ENCODE results near the gene SLC17A1. TPM values are rescaled to one million over a fixed set of nuclear protein-coding genes. Genes with fewer than 3 reads are reported as not detected.

SLC17A1 gene
- total and polyA plus RNA-seq, 2 of the 13 experiments (the other 11 are each of a cell fraction or from before 2014, with no cell fraction given): 0.09 to 2.1 TPM

GRCh38 chr6:25816252-25816651, 15.6 kb downstream of the SLC17A1 start (continued):
- TF ChIP-seq ELK4 (CRISPR knock-in tag; IDR thresholded peaks at IDR 0.05; ENCODE audit: borderline replicate concordance) (no peak), EHMT2 (IDR thresholded peaks at IDR 0.05; ENCODE audit: borderline replicate concordance, low read depth, low read length) (no peak), DNMT3B (CRISPR knock-in tag; conservative IDR thresholded peaks at IDR 0.05) (no peak)

GRCh38 chr6:25815194-25815593, 16.7 kb downstream of the SLC17A1 start:
- Histone ChIP-seq H3K27ac (ENCODE audit: extremely low read length, insufficient read depth, low read length) (no peak overlapping the region), H3K4me2 (ENCODE audit: low read depth, low read length) (no peak overlapping the region), H3K4me1 (ENCODE audit: insufficient read depth, low read length) (no peaks in the 10 kb centered on the region), H3K4me3 (replicated peaks in 1 of 3; ENCODE audit: insufficient read depth in 1 of 3, low read depth in 2 of 3, low read length in 3 of 3) (no peak overlapping the region), H2AFZ (ENCODE audit: low read length) (no peak overlapping the region), H3K79me2 (ENCODE audit: insufficient read depth, low read length) (no peaks in the 10 kb centered on the region), H3K9ac (ENCODE audit: insufficient read depth, low read depth, low read length) (no peak overlapping the region), H3K9me3 (ENCODE audit: low read length) (no peaks in the 10 kb centered on the region), H4K20me1 (ENCODE audit: insufficient read depth, low read length) (no peaks in the 10 kb centered on the region), H3K27me3 (ENCODE audit: control insufficient read depth in 1 of 2, insufficient read depth in 2 of 2, low read length in 2 of 2) (no peaks in the 10 kb centered on the region; a peak in 1 of 5 replicates), H3K36me3 (replicated peaks in 1 of 2; ENCODE audit: control insufficient read depth in 1 of 2, insufficient read depth in 2 of 2, low read length in 2 of 2) (no peaks in the 10 kb centered on the region)
- ATAC-seq (no peak), DNase-seq (ENCODE audit: low spot score) (no peak), FAIRE-seq (peak; percentile 15)
- intact Hi-C loops (cut with micrococcal nuclease; ENCODE audit: unreplicated experiment): loop anchor here (5.0 kb wide), 1 partner anchor 42 kb away; no protein-coding TSS in a partner anchor
- in situ Hi-C loops (cut with HindIII; ENCODE audit: extremely low pct_ligation_motif_present, low pct_unique_long_range_greater_than_20kb): no loop called here
- 46% methylated on average over 3 of the region's 3 CpGs for WGBS (ENCODE audit: low lambda C conversion rate)
- TF ChIP-seq SNAPC4 (CRISPR knock-in tag; IDR thresholded peaks at IDR 0.05) (no peak), ZNF589 (CRISPR knock-in tag; conservative IDR thresholded peaks at IDR 0.05) (no peak), NFKB2 (CRISPR knock-in tag; IDR thresholded peaks at IDR 0.05; ENCODE audit: borderline replicate concordance) (no peak), HNRNPK (IDR thresholded peaks at IDR 0.05; ENCODE audit: low read depth, low read length, poor library complexity, severe bottlenecking) (peak; percentile 92), ZNF746 (CRISPR knock-in tag; IDR thresholded peaks at IDR 0.05) (no peak), PBX3 (CRISPR knock-in tag; IDR thresholded peaks at IDR 0.05; ENCODE audit: borderline replicate concordance) (no peak)
- TF ChIP-seq, protein P1, sequence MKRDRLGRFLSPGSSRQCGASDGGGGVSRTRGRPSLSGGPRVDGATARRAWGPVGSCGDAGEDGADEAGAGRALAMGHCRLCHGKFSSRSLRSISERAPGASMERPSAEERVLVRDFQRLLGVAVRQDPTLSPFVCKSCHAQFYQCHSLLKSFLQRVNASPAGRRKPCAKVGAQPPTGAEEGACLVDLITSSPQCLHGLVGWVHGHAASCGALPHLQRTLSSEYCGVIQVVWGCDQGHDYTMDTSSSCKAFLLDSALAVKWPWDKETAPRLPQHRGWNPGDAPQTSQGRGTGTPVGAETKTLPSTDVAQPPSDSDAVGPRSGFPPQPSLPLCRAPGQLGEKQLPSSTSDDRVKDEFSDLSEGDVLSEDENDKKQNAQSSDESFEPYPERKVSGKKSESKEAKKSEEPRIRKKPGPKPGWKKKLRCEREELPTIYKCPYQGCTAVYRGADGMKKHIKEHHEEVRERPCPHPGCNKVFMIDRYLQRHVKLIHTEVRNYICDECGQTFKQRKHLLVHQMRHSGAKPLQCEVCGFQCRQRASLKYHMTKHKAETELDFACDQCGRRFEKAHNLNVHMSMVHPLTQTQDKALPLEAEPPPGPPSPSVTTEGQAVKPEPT (CRISPR knock-in tag; IDR thresholded peaks at IDR 0.05; ENCODE audit: low read depth): no peak
- TF ChIP-seq, protein P2, sequence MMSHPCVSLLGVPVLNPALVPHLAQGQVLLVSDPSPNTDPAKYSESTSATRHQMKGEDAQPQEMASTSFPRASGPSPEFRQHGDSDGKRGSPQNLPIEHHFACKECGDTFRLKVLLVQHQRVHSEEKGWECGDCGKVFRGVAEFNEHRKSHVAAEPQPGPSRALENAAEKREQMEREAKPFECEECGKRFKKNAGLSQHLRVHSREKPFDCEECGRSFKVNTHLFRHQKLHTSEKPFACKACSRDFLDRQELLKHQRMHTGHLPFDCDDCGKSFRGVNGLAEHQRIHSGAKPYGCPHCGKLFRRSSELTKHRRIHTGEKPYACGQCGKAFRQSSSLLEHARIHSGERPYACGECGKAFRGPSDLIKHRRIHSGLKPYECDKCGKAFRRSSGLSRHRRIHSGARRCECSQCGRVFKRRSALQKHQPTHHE (CRISPR knock-in tag; IDR thresholded peaks at IDR 0.05; ENCODE audit: borderline replicate concordance): no peak
- ChIA-PET CTCF (ENCODE audit: low intra/inter-chr PET ratio, low total read pairs) (no interaction called here), POLR2A (no interaction called here)
- BruUV-seq (replicated peaks): no TSS peak

All from HepG2 (cell line).